HL-60/S4 treated with retinoic acid at 250 ng/mL for 4 days and 3 days (cell line): ENCODE results near the gene BRD9.
"Not testable (repeated sequence)": the region's sequence is repeated elsewhere in the genome, so short reads cannot be mapped to it uniquely, and the experiment has no call there.

Experiments
- in situ Hi-C: fragments of 300-500 bp; cut with MboI; formaldehyde crosslinking; loops from 2 replicates; pipeline ENCODE4 v1.7.0; 2022; ENCODE audit warnings: low sequenced_read_pairs

Gene BRD9

DNA sequence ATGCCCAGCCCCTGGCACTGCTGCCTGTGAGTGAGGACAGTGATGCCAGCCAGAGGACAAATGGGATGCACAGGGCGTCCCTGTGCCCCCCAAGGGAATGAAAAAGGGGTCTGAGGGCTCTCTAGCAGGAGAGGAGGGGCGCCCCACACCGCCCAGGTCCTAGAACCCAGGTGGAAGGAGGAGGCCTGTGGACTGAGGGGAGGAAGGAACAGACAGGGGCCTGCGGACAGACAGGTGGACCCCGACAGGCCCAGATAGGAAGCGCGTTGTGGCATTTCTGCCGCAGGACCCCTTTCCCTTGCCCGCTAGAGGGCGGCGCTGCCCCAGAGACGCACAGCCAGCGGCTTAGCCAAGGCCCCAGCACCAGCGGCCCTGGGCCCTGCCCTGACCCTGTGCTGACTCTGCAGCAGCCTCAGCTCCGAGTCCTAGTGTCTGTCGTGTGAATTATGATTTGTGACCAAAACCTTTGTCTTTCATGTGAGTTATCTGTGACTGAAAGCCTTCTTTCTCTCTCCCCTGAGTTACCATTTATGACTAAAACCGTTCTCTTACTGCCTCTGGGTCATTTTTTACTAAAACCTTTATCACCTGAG lies 30.8 kb upstream of the BRD9 start:
- in situ Hi-C loops: no loop called here

DNA sequence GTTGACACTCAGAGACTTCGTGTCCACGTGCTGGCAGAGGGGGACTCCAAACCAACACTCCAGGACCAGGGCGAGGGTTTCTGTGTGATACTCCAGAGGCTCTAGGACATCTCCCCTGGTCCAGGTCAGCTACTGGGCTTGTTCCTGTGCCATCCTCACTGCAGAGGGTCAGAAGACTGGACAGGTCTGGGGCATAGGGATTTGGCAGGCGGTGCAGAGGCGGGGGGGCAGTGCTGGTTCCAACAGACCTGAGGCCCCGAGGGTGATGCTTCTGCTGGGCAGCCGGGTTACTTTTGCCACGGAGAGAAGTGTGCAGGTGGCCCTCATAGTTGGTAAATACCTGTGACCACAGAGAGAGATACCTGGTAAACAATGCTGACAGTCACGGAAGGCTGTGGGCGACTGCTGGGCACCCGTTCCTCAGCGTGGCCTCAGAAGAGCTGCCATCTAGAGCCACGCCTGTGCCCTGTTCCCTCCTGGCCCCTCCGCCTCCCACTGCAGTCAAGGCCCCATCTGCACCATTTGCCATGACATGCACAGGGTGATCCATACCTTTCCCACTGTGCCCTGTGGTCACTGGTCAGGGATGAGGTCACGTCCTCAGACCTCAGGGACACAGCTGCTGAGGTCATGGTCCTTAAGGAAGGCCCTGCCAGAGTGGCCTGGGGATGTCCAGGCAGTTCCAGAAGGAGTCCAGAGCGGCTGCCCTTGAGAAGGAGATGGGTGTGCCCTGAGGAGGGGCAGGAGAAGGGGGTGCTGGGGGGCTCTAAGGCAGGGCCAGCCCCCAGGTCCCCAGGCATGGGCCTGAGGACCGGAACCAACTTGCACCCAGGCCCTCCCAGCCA lies 30.1 kb upstream of the BRD9 start:
- in situ Hi-C loops: no loop called here

DNA sequence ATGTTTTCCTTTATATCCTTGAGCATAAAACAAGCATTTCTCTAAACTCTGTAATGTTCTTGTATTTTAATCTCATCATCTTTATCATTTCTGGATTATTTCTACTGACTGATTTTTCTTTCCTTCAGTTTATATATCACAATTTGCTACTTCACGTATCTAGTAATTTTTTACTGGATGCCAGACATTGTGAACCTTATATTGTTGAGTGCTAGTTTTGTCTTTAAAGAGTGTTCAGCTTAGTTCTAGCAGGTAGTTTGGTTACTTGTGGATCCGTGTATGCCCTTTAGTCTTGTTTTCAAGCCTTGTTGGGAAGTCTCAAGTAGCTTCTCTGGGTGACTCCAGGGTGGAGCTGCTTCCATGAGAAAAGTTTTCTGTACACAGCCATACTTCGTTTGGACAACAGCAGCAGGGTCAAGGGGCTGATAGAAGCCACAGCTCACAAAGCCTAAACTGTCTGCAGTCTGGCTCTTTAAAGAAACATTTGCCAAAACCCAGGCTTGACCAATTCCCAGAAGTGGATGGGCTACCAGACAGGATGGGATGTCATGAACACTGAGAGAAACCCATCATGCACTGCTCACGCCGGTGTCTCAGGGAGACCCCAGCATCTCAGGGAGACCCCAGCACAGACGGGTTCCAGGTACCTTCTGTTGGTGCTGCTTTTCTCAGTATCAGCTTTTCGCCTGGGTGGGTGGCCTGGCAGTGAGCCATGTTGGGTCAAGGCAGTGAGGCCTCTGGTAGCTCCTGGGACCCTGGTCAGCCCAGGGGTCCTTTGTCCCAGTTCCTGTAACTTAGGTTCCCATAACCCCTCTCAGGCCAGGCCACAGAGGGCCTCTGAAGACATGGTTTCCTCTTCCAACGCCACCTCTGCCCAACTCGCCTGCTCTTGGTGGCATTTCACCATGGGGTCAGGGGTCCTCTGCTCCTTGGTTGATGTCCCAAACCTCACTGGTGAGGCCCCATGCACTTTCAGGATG lies 29.1 kb upstream of the BRD9 start:
- in situ Hi-C loops: no loop called here

DNA sequence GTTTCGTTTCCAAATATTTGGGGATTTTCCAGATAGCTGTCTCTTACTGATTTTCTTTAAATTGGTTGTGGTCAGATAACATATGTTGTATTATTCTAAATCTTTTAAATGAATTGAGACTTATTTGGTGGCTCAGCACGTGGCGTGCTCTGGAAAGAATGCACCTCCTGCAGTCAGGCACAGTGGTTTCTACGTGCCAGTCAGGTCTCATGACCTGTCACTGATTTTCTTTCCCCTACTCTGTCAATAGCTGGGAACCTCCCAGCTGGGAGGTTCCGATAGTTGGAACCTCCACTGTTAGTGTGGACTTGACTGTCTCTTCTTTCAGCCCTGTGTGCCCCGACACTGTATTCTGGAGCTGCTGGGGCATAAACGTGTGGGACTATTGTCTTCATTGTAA lies 27.7 kb upstream of the BRD9 start:
- in situ Hi-C loops: no loop called here

DNA sequence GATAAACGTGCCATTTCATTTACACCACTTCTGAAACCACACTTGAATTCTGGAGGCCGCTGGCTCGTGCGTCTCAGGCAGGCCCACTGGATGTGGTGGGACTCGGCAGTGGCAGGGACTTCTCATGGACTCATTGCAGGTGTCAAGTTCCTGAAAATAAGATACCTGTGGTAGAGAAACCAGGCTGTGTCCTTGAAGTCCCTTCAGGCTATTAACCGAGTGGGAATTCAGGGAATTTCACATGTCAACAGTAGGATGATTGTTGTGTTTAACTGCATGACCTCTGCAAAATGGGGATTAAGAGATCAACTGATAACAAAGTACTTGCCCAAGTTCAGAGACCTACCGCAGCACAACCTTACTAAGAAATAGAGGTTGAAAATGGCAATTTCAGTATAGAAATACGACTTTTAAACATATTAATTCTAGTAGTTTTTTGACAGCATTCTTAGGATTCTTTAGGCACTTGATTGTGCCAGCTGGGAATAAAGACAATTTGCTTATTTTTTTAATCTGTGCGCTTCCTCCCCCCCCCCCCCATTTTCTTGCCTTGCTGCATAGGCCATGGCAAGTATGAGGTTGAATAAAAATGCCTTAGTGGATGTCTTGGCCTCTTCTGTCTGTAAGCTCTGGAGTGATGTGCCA lies 26.9 kb upstream of the BRD9 start:
- in situ Hi-C loops: no loop called here

DNA sequence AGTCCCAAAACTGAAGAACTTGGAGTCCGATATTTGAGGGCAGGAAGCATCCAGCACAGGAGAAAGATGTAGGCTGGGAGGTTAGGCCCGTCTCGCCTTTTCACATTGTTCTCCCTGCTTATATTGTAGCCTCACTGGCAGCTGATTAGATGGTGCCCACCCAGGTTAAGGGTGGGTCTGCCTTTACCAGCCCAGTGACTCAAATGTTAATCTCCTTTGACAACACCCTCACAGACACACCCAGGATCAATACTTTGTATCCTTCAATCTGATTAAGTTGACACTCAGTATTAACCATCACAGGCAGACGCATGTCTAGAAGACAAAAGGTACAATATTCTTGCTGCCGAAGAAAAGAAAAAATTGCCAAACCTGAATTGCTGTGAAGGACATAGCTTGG lies 26.1 kb upstream of the BRD9 start:
- in situ Hi-C loops: not testable (repeated sequence)

DNA sequence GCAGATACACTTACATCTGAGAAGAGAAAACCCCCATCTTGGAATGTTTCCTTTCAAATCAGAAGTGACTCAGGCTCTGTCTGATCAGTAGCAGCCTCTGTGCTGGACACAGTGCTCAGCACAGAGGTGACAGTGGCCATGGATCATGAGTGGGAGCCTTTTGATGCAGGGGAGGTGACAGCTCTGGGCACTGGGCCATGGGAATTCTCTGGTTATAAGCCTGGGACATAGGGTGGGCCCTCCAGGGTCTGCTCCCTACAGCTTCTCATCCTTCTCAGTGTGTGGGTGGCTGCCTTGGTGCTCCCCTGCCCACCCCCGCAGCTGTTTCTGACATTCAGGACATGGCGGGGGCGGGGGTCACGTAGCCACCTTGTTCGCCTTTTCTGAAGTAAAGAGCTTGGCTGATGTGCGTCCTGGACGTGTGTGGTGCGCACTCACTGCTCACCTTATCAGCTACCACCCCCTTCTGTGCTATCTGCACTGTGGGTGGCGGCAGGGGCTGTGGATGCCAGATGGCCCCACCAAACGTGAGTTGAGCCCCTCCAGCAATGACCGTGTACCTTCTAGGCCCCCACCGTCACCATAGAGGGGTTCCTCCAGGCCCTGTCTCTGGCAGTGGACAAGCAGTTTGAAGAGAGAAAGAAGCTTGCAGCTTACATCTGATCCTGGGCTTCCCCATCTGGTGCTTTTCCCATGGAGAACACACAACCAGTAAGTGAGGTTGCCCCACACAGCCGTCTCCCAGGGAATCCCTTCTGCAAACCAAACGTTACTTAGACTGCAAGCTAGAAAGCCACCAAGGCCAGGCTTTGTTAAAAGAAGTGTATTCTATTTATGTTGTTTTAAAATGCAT lies 24.1 kb upstream of the BRD9 start:
- in situ Hi-C loops: no loop called here

DNA sequence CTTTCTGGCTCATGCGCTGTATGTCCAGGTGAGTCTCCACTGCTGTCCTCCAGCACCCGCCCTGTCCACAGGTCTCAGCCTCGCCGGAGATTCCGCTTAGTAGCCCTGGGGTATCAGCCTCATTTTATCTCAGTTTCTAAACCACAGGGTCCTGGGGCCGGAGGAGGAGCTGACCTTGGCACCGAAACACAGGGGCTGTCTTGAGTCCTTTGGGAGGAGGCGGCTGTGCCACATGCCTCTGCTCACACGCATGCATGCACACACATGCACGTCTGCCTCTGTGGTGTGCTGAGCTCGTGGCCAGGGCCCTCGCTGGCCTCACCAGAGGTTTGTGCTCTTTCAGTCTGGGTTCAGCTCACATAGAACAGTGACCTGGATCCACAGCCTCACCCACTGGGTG lies 23.3 kb upstream of the BRD9 start:
- in situ Hi-C loops: no loop called here

DNA sequence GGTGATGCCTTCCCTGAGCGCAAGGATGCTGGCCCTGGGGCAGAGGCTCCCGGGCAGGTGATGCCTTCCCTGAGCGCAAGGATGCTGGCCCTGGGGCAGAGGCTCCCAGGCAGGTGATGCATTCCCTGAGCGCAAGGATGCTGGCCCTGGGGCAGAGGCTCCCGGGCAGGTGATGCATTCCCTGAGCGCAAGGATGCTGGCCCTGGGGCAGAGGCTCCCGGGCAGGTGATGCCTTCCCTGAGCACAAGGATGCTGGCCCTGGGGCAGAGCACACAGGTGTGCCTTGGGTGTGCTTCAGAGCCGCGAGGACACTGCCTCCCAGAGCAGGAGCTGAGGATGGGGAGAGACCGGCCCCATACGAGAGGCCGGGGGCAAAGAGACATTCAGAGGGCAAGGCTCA lies 22.7 kb upstream of the BRD9 start:
- in situ Hi-C loops: not testable (repeated sequence)

DNA sequence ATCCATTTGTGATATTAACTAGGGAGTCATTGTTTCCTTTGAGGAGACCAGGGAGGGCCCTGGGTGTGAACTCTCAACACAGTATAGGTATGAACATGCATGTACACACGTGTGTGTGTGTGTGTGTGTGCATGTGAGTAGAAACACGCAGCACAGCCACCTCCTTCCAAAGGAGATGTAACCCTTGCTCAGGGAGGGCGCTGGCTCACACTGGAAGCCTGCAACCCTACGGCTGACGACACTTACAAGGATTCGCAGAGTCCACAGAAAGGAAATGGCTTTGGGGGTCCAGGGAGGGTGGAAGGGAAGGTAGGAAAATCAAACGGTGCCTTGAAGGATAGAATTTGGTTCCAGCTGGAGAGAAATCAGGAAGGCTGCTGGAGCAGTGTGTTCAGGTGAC lies 22.0 kb upstream of the BRD9 start:
- in situ Hi-C loops: no loop called here

DNA sequence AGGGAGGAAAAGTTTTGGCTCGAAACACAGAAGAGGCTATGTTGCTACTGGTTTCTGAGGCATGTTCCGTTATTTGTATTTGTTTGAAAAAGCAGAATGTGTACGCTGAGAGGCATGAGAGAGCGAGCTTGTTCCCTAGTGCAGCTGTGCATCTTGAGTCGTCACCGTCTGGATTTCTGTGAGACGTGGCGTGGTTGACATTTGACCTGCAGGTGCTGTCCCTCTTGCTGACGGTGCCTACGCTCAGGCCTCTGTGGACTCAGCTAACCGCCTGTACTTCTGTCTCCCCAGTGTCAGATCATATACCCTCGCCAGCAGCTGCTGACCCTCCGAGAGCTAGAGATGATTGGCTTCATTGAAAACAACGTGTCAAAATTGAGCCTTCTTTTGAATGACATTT lies 21.6 kb upstream of the BRD9 start:
- in situ Hi-C loops: no loop called here

DNA sequence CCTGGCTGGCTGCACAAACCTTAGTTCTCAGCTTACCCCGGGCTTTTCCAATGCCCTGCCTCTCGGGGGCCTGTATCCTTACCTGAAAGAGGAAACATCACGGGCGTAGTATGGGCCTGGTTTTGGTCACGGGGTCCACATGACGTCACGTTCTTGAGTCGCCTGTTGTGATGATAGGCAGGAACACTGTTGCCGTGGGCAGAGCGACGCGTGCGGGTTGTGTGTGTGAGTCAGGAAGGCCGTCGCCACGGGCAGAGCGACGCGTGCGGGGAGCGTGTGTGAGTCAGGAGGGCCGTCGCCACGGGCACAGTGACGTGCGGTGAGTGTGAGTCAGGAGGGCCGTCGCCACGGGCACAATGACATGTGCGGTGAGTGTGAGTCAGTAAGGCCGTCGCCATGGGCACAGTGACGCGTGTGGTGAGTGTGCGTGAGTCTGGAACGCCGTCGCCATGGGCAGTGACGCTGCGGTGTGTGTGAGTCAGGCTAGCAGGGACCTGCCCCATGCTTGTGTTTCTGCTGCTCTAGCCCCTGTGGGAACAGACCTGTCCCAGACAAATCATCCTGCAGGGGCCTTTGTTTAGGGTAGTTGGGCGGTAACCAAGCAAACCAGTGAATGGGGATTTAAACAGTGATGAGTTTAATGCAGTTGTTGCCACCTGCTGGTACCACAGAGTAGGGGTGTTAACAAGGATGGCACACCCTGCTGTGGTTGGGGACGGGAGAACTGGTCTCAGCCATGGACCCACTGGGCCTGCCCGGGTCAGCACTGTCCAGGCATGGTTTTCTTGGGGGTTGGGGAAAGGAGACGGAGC lies 19.9 kb upstream of the BRD9 start:
- in situ Hi-C loops: no loop called here

DNA sequence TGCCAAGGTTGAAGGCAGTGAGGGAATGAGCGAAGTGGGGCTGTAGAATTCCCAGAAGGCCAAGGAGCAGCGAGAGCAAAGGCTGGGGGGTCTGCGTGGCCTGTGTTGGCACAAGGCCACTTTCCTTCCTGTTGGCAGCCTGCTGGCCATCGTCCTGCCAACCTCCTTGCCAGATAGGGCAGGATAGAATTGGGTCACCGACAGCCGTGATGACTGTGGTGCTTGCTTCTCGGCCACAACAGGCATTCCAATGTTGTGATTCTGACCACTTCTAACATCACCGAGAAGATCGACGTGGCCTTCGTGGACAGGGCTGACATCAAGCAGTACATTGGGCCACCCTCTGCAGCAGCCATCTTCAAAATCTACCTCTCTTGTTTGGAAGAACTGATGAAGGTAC lies 19.0 kb upstream of the BRD9 start:
- in situ Hi-C loops: no loop called here

DNA sequence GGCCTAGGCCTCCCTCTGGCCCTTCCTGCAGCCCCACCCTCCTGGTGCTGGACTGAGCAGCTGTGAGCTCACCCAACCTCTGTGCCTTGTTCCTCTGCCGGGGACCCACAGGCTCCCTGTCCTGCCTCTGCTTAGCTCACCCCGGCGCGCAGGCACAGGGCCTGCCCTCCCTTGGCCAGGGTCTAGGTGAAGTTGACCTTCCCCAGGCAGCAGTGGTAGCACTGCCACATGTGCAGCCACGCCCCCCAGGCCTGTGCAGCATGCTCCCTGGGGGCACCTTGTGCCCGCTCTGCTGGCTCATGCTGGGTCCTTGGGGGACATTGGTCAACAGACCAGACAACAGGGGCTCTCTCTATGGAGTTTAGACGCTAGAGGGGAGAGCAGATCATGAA lies 18.2 kb upstream of the BRD9 start:
- in situ Hi-C loops: no loop called here

DNA sequence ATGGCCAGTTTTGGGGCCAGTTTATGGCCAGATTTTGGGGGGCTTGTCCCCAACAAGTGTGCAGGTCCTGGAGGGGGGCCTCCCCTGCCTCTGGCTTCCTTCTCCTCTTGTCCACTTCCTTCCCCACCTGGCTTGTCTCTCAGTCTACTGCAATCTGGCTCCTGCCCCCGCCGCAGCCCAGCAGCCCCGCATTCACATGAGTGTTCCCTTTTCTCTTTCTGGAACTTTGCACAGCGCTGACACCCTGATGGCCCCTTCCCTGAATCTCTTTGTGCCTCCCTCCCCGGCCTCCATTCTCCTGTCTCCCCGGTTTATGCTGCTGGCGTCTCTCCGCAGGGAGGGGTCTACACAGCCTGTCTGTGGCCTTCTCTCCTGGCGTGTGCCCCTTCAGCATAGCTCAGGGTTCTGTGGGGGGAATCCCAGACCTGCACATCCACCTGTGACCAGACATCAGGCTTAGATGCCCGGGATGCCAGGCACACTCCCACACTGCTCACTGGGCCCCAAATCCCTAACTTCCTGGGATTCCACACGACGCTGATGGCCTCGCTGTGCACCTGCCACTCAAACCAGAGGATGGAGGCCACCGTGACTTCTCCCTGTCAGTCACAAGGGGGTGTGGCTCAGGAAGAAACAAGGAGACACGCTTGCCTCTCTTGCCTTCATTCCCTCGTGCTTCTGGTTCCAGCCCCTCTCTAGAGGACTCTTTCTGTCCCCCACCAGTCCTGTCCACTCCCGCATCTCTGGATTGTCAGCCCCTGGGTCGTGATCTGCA lies 17.6 kb upstream of the BRD9 start:
- in situ Hi-C loops: no loop called here

DNA sequence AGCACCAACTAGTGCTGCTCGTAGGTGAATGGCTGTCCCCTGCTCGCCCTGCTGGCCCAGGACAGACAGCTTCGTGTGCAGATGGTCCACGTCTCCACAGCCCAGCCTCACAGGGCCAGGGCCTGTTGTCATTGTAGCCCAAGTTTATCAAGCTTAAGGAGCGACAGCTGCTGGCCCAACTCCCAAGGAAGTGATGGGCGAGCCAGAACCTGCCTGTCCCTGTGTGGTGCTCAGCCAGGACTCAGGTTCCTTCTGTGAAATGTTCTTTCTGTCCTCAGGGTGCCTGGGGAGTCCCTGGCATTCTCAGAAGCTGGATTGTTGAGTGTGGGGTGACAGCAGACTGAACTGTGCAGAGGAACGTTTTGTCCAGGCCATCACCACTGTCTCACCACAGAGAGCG lies 16.5 kb upstream of the BRD9 start:
- in situ Hi-C loops: no loop called here

DNA sequence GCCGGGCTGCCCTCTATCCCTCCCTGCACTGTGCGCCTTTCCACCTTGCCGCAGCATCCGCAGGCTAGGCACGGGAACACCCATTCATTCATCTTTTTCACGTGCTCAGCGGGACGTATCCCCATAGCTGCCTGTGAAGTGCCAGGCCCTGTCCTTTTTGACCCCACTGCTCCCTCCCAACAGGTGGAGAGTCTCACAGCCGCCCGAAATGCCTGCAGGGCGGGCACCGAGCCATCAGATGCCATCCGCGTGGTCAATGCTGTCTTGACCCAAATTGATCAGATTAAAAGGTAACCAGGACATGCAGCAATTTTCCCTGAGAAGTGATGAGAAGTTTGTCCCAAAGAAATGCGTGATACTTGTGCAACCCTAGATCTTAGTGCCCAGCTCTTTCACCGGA lies 15.6 kb upstream of the BRD9 start:
- in situ Hi-C loops: no loop called here

DNA sequence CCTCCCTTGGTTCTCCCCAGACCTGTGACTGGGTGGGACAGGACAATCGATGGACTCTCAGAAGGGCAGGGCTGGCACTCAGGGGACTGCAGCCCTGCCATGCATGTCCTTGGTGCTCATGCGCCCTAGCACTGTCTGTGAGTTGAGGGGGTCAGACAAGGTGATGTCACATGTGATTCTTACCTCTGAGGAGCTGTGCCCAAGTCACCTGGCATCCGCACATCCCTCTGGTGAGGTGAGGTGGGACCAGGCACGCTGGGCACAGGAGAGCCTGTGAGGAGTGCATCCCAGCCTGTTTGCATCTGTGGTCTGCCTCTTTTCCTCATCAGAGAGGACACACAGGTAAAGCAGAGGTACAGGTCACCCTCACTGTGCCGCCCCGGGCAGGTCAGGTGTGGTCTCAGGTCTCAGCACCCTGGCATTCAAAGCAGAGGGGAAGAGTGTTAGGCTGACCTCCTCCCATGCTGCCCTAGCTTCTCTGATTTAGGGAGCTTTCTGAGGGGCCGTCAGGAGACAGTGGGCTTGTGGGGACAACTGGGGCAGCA lies 14.8 kb upstream of the BRD9 start:
- in situ Hi-C loops: no loop called here
